Bronchial epithelial cell (primary cell): ENCODE data around the gene MDGA2. TPM values are rescaled to one million over a fixed set of nuclear protein-coding genes. Genes with fewer than 3 reads are reported as not detected.

Experiments used
- DNase-seq: peaks from one replicate; pipeline ENCODE4 v3.0.0-alpha.2; 2010; ENCODE audit warnings: low read depth
- FAIRE-seq: peaks from 2 replicates; lab custom pipeline; 2011; peaks lifted over from hg19 to GRCh38; lab: Jason Lieb, UNC
- H3K27me3 ChIP-seq: 2 replicates; pipeline ENCODE4 v1.5.1; 2011; ENCODE audit warnings: low read length; ENCODE audit not compliant: control insufficient read depth, insufficient read depth
- H3K36me3 ChIP-seq: 2 replicates; pipeline ENCODE4 v1.5.1; 2011; ENCODE audit warnings: low read length; ENCODE audit not compliant: control insufficient read depth, insufficient read depth
- H3K4me3 ChIP-seq: 2 replicates; pipeline ENCODE4 v1.5.1; 2011; ENCODE audit warnings: mild to moderate bottlenecking, low read depth, low read length, control low read depth
- total RNA-seq: library from RNA; depleted of rRNA; stranded (reverse); fragments of >200 nt; gene quantifications from 2 replicates; pipeline ENCODE4 v1.2.1, GENCODE V29; 2014
- TF ChIP-seq, protein P1 (sequence below): IDR thresholded peaks from 2 replicates; pipeline ENCODE4 v1.5.1; 2011; ENCODE audit warnings: mild to moderate bottlenecking, moderate library complexity, low read length, control low read depth, inconsistent platforms; ENCODE audit not compliant: insufficient read depth, severe bottlenecking

MDGA2 gene
- total RNA-seq, 1 donor from 2014 or later = not detected

DNA sequence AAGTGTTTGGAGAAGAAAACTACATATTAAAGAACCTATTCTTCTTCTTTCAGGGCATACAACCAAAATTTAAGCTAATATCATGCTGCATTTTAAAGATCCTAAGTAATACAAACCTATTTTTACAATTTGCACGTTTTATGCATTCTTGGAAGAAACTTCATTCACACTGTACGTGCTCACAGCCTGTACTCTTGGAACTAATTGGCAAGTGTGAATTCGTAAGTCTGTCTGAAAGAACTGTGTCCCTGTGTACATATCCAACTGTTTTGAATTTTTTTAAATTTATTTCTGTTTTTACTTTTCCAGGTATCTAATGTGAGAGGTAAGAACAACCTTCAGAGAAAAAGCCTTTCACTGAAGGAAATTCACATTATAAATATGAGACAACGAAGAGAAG, 347.0 kb downstream of the MDGA2 start:
- no peak overlapping the region for H3K4me3 ChIP-seq
- no peak for DNase-seq
- no peaks in the 10 kb centered on the region for H3K27me3 ChIP-seq
- no peaks in the 10 kb centered on the region for H3K36me3 ChIP-seq
- TF ChIP-seq, protein P1, sequence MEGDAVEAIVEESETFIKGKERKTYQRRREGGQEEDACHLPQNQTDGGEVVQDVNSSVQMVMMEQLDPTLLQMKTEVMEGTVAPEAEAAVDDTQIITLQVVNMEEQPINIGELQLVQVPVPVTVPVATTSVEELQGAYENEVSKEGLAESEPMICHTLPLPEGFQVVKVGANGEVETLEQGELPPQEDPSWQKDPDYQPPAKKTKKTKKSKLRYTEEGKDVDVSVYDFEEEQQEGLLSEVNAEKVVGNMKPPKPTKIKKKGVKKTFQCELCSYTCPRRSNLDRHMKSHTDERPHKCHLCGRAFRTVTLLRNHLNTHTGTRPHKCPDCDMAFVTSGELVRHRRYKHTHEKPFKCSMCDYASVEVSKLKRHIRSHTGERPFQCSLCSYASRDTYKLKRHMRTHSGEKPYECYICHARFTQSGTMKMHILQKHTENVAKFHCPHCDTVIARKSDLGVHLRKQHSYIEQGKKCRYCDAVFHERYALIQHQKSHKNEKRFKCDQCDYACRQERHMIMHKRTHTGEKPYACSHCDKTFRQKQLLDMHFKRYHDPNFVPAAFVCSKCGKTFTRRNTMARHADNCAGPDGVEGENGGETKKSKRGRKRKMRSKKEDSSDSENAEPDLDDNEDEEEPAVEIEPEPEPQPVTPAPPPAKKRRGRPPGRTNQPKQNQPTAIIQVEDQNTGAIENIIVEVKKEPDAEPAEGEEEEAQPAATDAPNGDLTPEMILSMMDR = no peak
- FAIRE-seq = no peak

- FAIRE-seq (no peak), DNase-seq (no peak)
- Histone ChIP-seq H3K27me3 (no peaks in the 10 kb centered on the region), H3K36me3 (no peaks in the 10 kb centered on the region), H3K4me3 (no peak overlapping the region)
- TF ChIP-seq, protein P1 = no peak
Measured at GRCh38 chr14:47327336-47327735, 348.1 kb downstream of the MDGA2 start.

- FAIRE-seq (no peak), DNase-seq (no peak)
- TF ChIP-seq, protein P1 = no peak
- no peaks in the 10 kb centered on the region for H3K36me3 ChIP-seq
- no peak overlapping the region for H3K4me3 ChIP-seq
- no peaks in the 10 kb centered on the region for H3K27me3 ChIP-seq
Measured at GRCh38 chr14:47322751-47323150, 352.7 kb downstream of the MDGA2 start.

- H3K27me3 ChIP-seq = no peaks in the 10 kb centered on the region
- H3K36me3 ChIP-seq = no peaks in the 10 kb centered on the region
- H3K4me3 ChIP-seq = no peak overlapping the region
- TF ChIP-seq, protein P1 = no peak
- DNase-seq (no peak), FAIRE-seq (no peak)
Measured at GRCh38 chr14:47302121-47302520, 373.3 kb downstream of the MDGA2 start.

GRCh38 chr14:47300796-47301195, 374.6 kb downstream of the MDGA2 start:
- TF ChIP-seq, protein P1 = no peak
- FAIRE-seq = no peak
- H3K27me3 ChIP-seq = no peaks in the 10 kb centered on the region
- H3K4me3 ChIP-seq = no peak overlapping the region
- H3K36me3 ChIP-seq = no peaks in the 10 kb centered on the region
- no peak for DNase-seq

DNA sequence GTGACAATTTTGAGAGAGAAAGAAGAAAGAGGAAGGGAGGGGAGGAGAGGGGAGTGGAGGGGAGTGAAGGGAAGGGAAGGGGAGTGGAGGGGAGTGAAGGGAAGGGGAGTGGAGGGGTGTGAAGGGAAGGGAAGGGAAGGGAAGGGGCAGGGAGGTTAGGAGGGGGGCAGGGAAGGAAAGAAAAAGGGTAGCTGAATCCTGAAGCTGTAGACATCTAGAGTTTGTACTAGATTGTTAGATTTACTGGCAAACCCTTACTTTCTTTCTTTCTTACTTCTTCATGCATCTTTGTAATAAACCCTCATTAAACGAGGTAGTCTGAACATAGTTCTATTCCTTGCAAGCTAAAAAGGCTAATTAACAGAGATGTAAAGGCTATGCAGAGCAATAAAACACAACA, 378.0 kb downstream of the MDGA2 start:
- FAIRE-seq = no peak

More for the DNA sequence above, 378.0 kb downstream of the MDGA2 start:
- TF ChIP-seq, protein P1 = no peak
- no peaks in the 10 kb centered on the region for H3K36me3 ChIP-seq
- no peak for DNase-seq
- no peak overlapping the region for H3K4me3 ChIP-seq
- H3K27me3 ChIP-seq = no peaks in the 10 kb centered on the region
